Muscle layer of colon (tissue), 2 donors: Measurements from ENCODE around the gene WLS.

Experiments
- H3K27ac ChIP-seq: one replicate; pipeline ENCODE4 v1.7.0; 2013; ENCODE audit warnings: low read depth, mild to moderate bottlenecking, low read length, moderate library complexity
- H3K27me3 ChIP-seq, 2 donors: one replicate each; pipeline ENCODE4 v1.7.0; 2013; ENCODE audit warnings: low read length in 2 of 2, mild to moderate bottlenecking in 2 of 2; ENCODE audit not compliant: insufficient read depth in 2 of 2, control insufficient read depth in 1 of 2
- H3K36me3 ChIP-seq: one replicate; pipeline ENCODE4 v1.7.0; 2013; ENCODE audit warnings: mild to moderate bottlenecking, low read length; ENCODE audit not compliant: insufficient read depth
- H3K4me1 ChIP-seq: one replicate; pipeline ENCODE4 v1.7.0; 2013; ENCODE audit warnings: mild to moderate bottlenecking, low read length; ENCODE audit not compliant: insufficient read depth
- H3K4me3 ChIP-seq, 2 donors: one replicate each; pipeline ENCODE4 v1.7.0; 2013; ENCODE audit warnings: low read length in 2 of 2, low read depth in 1 of 2, mild to moderate bottlenecking in 1 of 2, moderate library complexity in 1 of 2
- H3K9ac ChIP-seq: one replicate; pipeline ENCODE4 v1.7.0; 2013; ENCODE audit warnings: low read length
- H3K9me3 ChIP-seq: one replicate; pipeline ENCODE4 v1.7.0; 2013; ENCODE audit warnings: mild to moderate bottlenecking, low read length
- donor health status: abdominal sarcoma.
- donor health status: Adenocarcinoma of cecum.

The WLS gene

DNA sequence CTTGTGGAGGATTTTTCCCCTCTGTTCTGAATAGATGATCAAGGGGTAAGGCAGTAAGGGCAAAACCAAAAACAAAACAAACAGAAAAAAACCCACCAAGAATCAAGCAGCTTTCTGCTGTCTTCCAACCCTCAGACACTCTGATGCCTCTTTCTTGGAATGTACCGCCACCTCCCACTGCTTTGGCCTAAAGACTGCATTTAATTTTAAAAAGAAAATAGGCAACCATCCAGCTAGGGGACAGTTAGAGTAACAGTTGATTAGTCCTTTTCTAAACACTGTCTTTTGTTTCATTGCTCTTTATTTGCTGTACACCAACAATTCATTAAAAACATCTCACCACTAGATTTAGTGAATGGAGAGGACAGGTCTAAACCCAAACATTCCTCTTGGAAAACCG lies 21.5 kb downstream of the WLS start:
- Histone ChIP-seq H3K4me3 (no peak overlapping the region), H3K36me3 (no peaks in the 10 kb centered on the region), H3K9ac (no peak overlapping the region), H3K9me3 (no peaks in the 10 kb centered on the region), H3K27me3 (no peaks in the 10 kb centered on the region), H3K4me1 (peaks cover 94% of the 10 kb centered on the region), H3K27ac (no peak overlapping the region)

DNA sequence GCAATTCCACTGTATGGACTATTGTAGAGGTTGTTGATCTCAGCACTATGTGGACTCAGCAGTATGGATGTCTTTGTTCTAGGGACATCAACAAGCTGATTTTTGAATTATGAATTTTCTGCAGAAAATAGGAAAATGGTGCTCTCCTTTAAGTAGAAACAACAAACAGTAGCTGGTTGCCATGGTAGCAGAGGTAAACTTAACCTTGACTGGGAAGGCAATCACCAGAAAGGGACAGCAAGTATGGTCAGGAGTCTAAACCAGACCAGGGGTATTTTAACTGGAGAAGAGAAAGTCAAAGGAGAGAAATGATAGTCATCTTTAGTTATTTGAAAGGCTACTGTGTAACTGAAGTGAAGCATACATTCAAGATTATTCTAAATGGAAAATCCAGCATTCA lies 22.3 kb downstream of the WLS start:
- H3K9ac ChIP-seq = no peak overlapping the region
- no peak overlapping the region for H3K4me3 ChIP-seq
- no peak overlapping the region for H3K27ac ChIP-seq

DNA sequence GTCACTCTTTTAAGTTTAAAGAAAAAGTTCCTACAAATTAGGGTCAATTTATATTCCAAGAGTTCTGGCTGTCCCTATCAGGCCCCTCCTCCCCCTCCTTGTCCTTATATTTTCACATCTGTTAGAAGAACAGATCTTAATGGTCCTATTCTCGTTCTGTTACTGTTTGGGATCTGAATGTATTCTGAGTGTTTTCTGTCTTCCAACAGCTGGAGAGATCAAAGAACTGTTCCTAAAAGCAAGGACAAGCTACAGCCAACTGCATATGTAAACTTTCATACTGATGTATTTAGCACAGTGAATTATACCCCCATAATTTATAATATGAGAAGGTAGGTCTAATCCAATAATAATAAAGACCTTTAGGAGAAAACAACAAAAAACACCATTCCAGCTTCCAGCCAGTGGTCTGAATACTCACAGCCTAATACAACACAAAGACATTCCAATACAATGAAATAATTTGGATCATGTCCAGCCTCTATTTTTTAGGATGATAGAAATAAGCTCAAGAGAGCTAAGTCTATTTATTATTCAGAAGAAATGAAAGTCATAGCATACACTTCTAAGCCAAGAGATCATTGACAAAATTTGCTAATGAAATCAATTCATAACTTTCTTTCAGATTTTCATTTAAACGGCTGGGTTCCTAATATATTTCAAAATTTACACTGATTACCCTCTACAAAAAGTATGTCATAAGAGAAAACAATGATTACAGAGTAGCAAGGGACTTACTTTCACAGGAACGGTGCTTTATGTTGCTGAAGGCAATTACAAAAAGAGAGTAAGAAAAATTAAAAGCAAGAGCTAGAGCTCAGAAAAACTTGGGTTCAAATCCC lies 25.3 kb downstream of the WLS start:
- Histone ChIP-seq H3K27ac (peak overlapping the region; percentile 30), H3K4me3 (no peak overlapping the region), H3K27me3 (no peaks in the 10 kb centered on the region), H3K9ac (no peak overlapping the region), H3K36me3 (no peaks in the 10 kb centered on the region), H3K9me3 (no peaks in the 10 kb centered on the region), H3K4me1 (peaks cover 80% of the 10 kb centered on the region)

More for the DNA sequence above, 22.3 kb downstream of the WLS start:
- no peaks in the 10 kb centered on the region for H3K27me3 ChIP-seq
- peaks cover 94% of the 10 kb centered on the region for H3K4me1 ChIP-seq
- H3K9me3 ChIP-seq = no peaks in the 10 kb centered on the region
- H3K36me3 ChIP-seq = no peaks in the 10 kb centered on the region

DNA sequence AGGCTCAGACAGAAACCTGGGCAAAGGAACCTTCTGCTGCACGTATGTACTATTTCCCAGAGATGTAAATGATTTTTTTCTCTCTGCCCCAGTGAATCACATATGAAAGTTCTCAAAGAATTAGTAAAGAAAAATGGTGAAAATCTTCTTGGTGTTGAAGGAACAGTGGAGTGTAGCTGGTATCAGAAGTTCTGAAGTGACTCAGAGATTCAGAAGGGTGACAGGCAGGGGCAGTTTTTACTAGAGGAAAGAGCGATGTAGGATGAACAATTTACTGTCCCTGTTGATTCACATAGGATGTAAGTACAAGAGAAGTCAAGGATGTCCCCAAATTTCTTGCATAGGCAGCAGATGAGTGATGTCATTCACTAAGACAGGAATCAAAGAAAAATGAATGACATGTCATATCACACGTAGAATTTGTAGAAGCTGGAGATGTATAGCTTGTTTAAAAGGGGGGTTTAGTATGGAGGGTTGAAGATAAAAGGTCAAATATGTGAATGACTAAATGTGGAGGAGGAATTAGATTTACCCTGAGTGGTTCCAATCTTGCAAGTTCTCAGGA lies 26.4 kb downstream of the WLS start:
- H3K27ac ChIP-seq = no peak overlapping the region
- no peaks in the 10 kb centered on the region for H3K9me3 ChIP-seq
- H3K9ac ChIP-seq = no peak overlapping the region
- peaks cover 80% of the 10 kb centered on the region for H3K4me1 ChIP-seq
- H3K4me3 ChIP-seq = no peak overlapping the region
- no peaks in the 10 kb centered on the region for H3K27me3 ChIP-seq
- H3K36me3 ChIP-seq = no peaks in the 10 kb centered on the region

DNA sequence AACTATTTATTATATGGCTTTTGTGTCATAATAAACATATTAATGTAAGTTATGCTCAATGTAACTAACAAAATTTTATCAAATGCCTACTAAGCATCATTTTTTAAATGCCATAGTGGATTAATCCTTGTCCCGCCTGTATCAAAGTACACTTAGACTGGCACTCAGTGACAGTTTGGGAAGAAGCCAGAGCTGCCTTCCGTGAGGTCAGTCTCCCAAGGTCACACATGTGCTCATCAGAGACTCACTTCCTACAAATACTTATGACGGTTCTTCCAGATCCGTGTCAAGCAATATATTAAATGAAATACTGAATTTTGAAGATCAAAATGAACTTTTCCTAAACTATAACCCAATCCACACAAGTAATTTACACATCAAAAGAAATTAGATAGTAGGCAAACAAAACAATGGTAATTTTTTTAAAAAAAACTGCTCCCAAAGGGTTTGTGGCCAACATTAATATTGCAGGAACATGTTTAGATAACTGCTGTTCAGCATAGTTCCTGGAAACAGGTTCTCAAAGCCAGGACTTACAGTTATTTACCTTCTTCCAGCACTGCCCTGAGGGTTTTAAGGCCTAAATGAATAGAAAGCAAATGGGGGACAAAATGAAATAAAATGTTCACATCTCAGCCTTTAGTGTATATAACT lies 27.2 kb downstream of the WLS start:
- no peaks in the 10 kb centered on the region for H3K36me3 ChIP-seq
- peaks cover 76% of the 10 kb centered on the region for H3K4me1 ChIP-seq
- no peaks in the 10 kb centered on the region for H3K27me3 ChIP-seq
- H3K4me3 ChIP-seq = no peak overlapping the region
- no peak overlapping the region for H3K9ac ChIP-seq
- H3K9me3 ChIP-seq = no peaks in the 10 kb centered on the region
- H3K27ac ChIP-seq = no peak overlapping the region

DNA sequence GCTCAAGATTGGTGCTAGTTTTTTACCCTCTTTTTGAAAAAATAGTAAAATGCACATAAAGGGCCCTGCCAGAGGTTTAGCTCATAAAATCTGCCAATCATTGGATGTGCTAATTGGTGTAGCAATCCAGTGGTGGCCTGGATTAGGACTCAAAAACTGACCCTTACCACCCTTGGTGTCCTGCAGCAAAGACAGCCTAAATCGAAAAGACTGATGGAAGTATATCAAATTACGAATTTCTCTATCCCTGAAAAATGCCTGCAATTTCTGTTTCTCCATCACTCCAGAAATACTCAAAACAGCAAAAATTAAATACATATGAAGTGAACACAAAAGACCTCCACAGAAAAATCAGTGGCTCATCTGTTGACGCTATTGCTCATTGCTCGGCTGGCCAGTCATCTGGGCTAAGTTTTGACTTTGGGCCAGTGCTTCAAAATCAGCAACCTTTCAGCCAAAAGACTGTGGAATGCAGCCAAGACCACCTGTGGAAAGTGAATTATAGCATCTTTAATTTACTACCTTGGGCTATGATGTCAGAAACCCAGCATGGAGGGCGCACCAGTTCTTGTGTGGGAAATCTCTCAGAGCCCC lies 30.0 kb downstream of the WLS start:
- Histone ChIP-seq H3K27me3 (no peaks in the 10 kb centered on the region), H3K4me3 (no peak overlapping the region), H3K9ac (no peak overlapping the region), H3K36me3 (no peaks in the 10 kb centered on the region), H3K9me3 (no peaks in the 10 kb centered on the region), H3K4me1 (peaks cover 75% of the 10 kb centered on the region), H3K27ac (peak overlapping the region; percentile 4)

DNA sequence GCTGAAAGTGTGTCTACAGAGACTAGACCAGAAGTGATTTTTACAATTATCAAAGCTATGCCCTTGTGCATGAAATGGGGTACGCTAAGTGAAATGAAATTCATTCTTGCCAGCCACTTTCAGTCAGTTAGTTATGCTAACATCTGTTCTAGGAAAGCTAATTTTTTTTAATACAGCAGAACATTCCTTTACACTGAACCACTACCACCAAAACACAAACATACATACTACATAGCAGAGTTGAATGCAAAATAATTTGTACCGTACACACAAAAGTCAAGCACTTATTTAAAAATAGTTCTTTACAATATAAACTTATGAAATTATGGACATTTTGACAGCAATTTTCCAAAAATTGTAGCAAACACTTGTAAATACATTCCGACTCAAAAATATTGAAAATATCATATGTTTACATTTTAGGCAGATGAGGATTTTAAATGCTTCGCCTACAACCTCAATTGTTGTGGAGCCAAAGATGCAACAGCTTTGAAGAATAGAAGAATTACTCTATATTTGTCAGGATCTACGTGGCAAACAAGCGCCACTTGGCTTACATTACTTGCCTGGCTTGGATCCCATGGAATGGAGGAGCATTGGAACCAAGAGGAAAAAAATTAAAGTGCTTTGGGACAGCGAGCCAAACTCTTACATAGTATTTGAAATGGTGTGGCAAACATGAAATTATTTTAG lies 30.6 kb downstream of the WLS start:
- H3K4me1 ChIP-seq = peaks cover 75% of the 10 kb centered on the region
- H3K9me3 ChIP-seq = no peaks in the 10 kb centered on the region
- H3K27me3 ChIP-seq = no peaks in the 10 kb centered on the region
- no peaks in the 10 kb centered on the region for H3K36me3 ChIP-seq
- H3K27ac ChIP-seq = no peak overlapping the region
- H3K4me3 ChIP-seq = no peak overlapping the region
- H3K9ac ChIP-seq = no peak overlapping the region

DNA sequence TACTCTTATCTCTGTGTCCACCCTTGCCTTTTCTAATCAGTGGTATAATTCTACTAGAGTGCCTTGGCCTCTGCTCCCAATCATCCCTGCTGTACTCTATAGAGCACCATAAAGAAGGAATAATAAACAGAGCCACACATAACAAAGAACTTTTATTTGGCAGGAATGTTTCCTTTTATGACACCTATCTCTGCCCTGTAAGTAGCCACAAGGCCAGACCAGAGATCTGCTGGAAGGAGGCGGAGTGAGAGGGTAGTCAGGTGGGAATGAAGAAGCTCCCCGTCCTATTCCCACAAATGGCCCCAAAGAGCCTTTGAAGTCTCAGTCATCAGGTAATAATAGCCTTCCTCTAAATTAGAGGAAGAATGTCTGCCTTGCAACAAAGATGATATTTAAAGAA lies 32.7 kb downstream of the WLS start:
- no peaks in the 10 kb centered on the region for H3K36me3 ChIP-seq
- no peak overlapping the region for H3K4me3 ChIP-seq
- no peaks in the 10 kb centered on the region for H3K9me3 ChIP-seq
- no peaks in the 10 kb centered on the region for H3K27me3 ChIP-seq
- no peak overlapping the region for H3K9ac ChIP-seq
- peaks cover 58% of the 10 kb centered on the region for H3K4me1 ChIP-seq
- no peak overlapping the region for H3K27ac ChIP-seq

DNA sequence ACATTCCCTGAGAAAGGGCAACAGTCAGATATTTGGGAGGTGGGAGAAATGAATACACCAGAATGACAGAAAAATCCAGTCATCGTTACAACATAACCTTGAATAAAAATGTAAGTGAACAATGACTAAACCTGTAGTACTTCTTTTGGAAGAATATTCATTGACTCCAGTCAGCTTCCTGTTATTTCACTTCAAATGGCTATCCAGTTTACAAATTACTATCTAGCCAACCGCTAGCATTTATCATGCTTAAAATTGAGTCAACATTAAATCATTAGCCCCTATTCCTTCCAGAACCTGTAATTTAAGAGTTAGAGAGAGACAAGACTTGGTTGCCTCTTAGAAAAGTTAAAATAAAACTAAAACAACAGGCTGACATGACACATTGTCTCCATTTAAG lies 33.6 kb downstream of the WLS start:
- no peaks in the 10 kb centered on the region for H3K36me3 ChIP-seq
- H3K4me3 ChIP-seq = no peak overlapping the region
- no peak overlapping the region for H3K27ac ChIP-seq
- no peak overlapping the region for H3K9ac ChIP-seq
- H3K27me3 ChIP-seq = no peaks in the 10 kb centered on the region
- H3K4me1 ChIP-seq = peaks cover 58% of the 10 kb centered on the region
- no peaks in the 10 kb centered on the region for H3K9me3 ChIP-seq

DNA sequence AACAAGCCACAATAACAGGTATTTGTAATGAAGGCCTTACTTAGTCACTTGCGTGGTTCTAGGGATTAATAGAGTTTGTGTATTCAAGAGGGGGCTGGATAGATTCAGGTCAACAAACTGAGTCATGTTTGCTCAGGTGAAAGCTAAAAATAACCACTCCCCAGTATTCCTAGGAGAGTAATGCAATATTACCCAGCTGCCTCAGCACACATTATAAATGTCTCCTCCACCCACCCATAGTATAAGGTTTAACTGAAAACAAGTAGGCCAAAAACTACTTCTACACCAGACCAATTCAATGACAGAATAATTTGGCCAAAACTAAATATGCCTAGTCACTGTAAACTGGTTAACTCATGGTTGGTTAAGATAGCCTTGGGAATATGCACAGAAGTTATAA lies 34.4 kb downstream of the WLS start:
- Histone ChIP-seq H3K9ac (no peak overlapping the region), H3K27ac (no peak overlapping the region), H3K4me1 (peaks cover 53% of the 10 kb centered on the region), H3K27me3 (no peaks in the 10 kb centered on the region), H3K36me3 (no peaks in the 10 kb centered on the region), H3K9me3 (no peaks in the 10 kb centered on the region), H3K4me3 (no peak overlapping the region)

DNA sequence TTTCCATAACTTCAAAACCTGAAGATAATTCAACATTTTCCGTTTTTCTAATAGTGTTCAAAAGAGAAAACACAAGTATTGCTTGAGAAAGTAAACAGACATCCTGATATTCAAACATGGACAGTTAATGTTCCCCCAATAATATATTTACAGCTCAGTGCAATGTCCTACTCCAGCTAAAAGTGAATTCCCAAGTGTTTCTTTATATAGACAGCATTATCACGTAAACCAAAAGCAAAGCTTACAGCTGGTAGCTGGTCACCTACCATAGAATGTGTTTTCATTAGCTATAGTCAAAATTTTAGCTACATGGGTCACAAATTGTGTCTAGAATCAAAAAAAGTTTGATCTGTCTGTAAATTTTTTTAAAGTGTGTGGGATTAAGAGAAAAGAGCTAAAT lies 34.9 kb downstream of the WLS start:
- H3K4me1 ChIP-seq = peaks cover 49% of the 10 kb centered on the region

More for the DNA sequence above, 34.9 kb downstream of the WLS start:
- no peak overlapping the region for H3K9ac ChIP-seq
- H3K9me3 ChIP-seq = no peaks in the 10 kb centered on the region
- H3K27ac ChIP-seq = no peak overlapping the region
- peaks cover under 1% of the 10 kb centered on the region for H3K36me3 ChIP-seq
- H3K4me3 ChIP-seq = no peak overlapping the region
- no peaks in the 10 kb centered on the region for H3K27me3 ChIP-seq
